ENCODE measurements around the gene TCEANC2. TPM values are rescaled to one million over a fixed set of nuclear protein-coding genes. Genes with fewer than 3 reads are reported as not detected.

TCEANC2 gene
- polyA plus RNA-seq, 3 donors from 2014 or later, result 3.3 to 6.3 (median 3.9) TPM

GRCh38 chr1:54151013-54151412 lies 97.6 kb downstream of the TCEANC2 start:
- Mint-ChIP-seq H3K4me1 (peaks cover 1 to 9% of the 10 kb centered on the region in 2 donors), H3K27ac (no peak overlapping the region)

GRCh38 chr1:54152696-54153095 lies 99.3 kb downstream of the TCEANC2 start, which contains the start of gene CDCP2:
TSS of gene CDCP2 (minus strand) at chr1:54153000. CDS start at chr1:54152922, 78 bp downstream.
- H3K27me3 Mint-ChIP-seq (ENCODE audit: low read depth in 3 of 3), result peaks cover 0 to 4% (median 0%) of the 10 kb centered on the region in 3 donors
- H3K36me3 Mint-ChIP-seq, result no peaks in the 10 kb centered on the region
- H3K27ac Mint-ChIP-seq, result no peak within 1 kb of the TSS
- no peak for DNase-seq
- peaks cover 1 to 9% of the 10 kb centered on the region in 2 donors for H3K4me1 Mint-ChIP-seq
- no peaks in the 10 kb centered on the region for H3K9me3 Mint-ChIP-seq
- no peak within 1 kb of the TSS for H3K4me3 Mint-ChIP-seq

More at GRCh38 chr1:54151013-54151412, 97.6 kb downstream of the TCEANC2 start:
- Mint-ChIP-seq H3K27me3 (ENCODE audit: low read depth in 3 of 3) (peaks cover 0 to 2% (median 0%) of the 10 kb centered on the region in 3 donors), H3K4me3 (no peak overlapping the region), H3K9me3 (no peaks in the 10 kb centered on the region), H3K36me3 (no peaks in the 10 kb centered on the region)
- DNase-seq, result no peak

GRCh38 chr1:54153535-54154439 lies 100.4 kb downstream of the TCEANC2 start:
- Mint-ChIP-seq H3K27ac (no peak overlapping the region), H3K36me3 (no peaks in the 10 kb centered on the region), H3K27me3 (ENCODE audit: low read depth in 3 of 3) (peaks cover 0 to 5% (median 2%) of the 10 kb centered on the region in 3 donors), H3K9me3 (no peaks in the 10 kb centered on the region), H3K4me1 (peaks cover 1 to 9% of the 10 kb centered on the region in 2 donors), H3K4me3 (no peak overlapping the region)
- no peak for DNase-seq

Other genes with a start within 250 kb of the TCEANC2 start
- gene NDC1, start 215.3 kb upstream of the TCEANC2 start, polyA plus RNA-seq, result 10 to 100 TPM in 1 of 3 donors, 1 to 10 TPM in 2; 4.0 to 13.6 (median 8.9) TPM
- 10 to 100 TPM; 28.7 to 35.7 (median 29.4) TPM for gene YIPF1, start 163.8 kb upstream of the TCEANC2 start, polyA plus RNA-seq
- gene DIO1, start 159.4 kb upstream of the TCEANC2 start, polyA plus RNA-seq, result under 1 TPM in 2 of 3 donors, not detected in 1; 0.11 to 0.13 TPM
- gene IFT25, start 107.9 kb upstream of the TCEANC2 start, polyA plus RNA-seq, result 10 to 100 TPM; 58.6 to 72.6 (median 66.7) TPM
- 10 to 100 TPM in 1 of 3 donors, 1 to 10 TPM in 2; 7.5 to 10.1 (median 9.8) TPM for gene LRRC42, start 107.3 kb upstream of the TCEANC2 start, polyA plus RNA-seq
- not detected for gene LDLRAD1, start 35.4 kb upstream of the TCEANC2 start, polyA plus RNA-seq
- gene TMEM59, start 404 bp upstream of the TCEANC2 start, polyA plus RNA-seq, result 100 to 1,000 TPM; 633 to 969 (median 938) TPM
- not detected for gene CDCP2, start 99.4 kb downstream of the TCEANC2 start, polyA plus RNA-seq
- gene CYB5RL, start 146.4 kb downstream of the TCEANC2 start, polyA plus RNA-seq, result 1 to 10 TPM; 1.5 to 3.6 (median 3.3) TPM
- 10 to 100 TPM; 47.4 to 77.5 (median 52.3) TPM for gene MRPL37, start 146.6 kb downstream of the TCEANC2 start, polyA plus RNA-seq

Data from immature natural killer cell (primary cell).